H1 (cell line): ENCODE measurements around the gene FRMD4A. TPM values are rescaled to one million over a fixed set of nuclear protein-coding genes. Genes with fewer than 3 reads are reported as not detected.

Experiments used
- CHD1 ChIP-seq: IDR thresholded peaks from 2 replicates; pipeline ENCODE4 v1.6.1; 2012; ENCODE audit warnings: low read depth, low read length, improper control_type of control experiment
- CTBP2 ChIP-seq: IDR thresholded peaks from 2 replicates; pipeline ENCODE4 v1.7.0; 2011; ENCODE audit warnings: borderline replicate concordance, mild to moderate bottlenecking, moderate library complexity, mixed read lengths, low read length; ENCODE audit not compliant: insufficient read depth, insufficient read length
- POLR2AphosphoS5 ChIP-seq: IDR thresholded peaks from 2 replicates; pipeline ENCODE4 v1.6.1; 2011; ENCODE audit warnings: low read depth, low read length
- RFX5 ChIP-seq: IDR thresholded peaks from 2 replicates; pipeline ENCODE4 v1.6.1; 2011; ENCODE audit warnings: low read depth, low read length, improper control_type of control experiment, borderline replicate concordance
- USF2 ChIP-seq: IDR thresholded peaks from 2 replicates; pipeline ENCODE4 v1.6.1; 2011; ENCODE audit warnings: low read length, improper control_type of control experiment
- polyA plus RNA-seq, 7 experiments: library from polyadenylated mRNA; depleted of rRNA in 3 of 7; stranded (reverse) in 5 of 7; unstranded in 2 of 7; fragments of >200 nt in 5 of 7; fragments of 200-250 nt in 2 of 7; gene quantifications; 1 replicate in 5 of 7; 2 replicates in 1 of 7; 4 replicates in 1 of 7; pipeline versions ENCODE4 v1.2.1 to v1.2.3, GENCODE V29; 2011 to 2013; ENCODE audit warnings: missing spikeins in 2 of 7, mixed read lengths in 2 of 7
- total RNA-seq: library from RNA; stranded (reverse); fragmentation: NEBNext Ultra II Directional; extraction: Animal tissue kit (Norgen Biotek cat#: 25700); gene quantifications from 2 replicates; pipeline ENCODE4 v1.2.1, GENCODE V29; 2021

Gene FRMD4A
- total and polyA plus RNA-seq, 2 of the 8 experiments (the other 6 are each of a cell fraction or from before 2014, with no cell fraction given), result 38.6 to 39.6 TPM

- TF ChIP-seq USF2 (no peak), CHD1 (no peak), CTBP2 (no peak), POLR2AphosphoS5 (no peak), RFX5 (no peak)
Observed at GRCh38 chr10:14370894-14371293, 40.2 kb upstream of the FRMD4A start (continued).
